22Rv1 (cell line): Measurements from ENCODE around the gene DCDC1.

Experiments used
- H3K27ac ChIP-seq: fragments of 450-650 bp; 2 replicates; pipeline ENCODE4 v1.5.1; 2017
- CTCF ChIP-seq: fragments of 450-650 bp; IDR thresholded peaks from 2 replicates; pipeline ENCODE4 v1.5.1; 2017; ENCODE audit warnings: mild to moderate bottlenecking
- ZFX ChIP-seq: fragments of 450-650 bp; IDR thresholded peaks from 2 replicates; pipeline ENCODE4 v1.6.1; 2017; ENCODE audit warnings: antibody characterized with exemption, borderline replicate concordance

Gene DCDC1

GRCh38 chr11:31369348-31370329 lies at the start of gene DCDC1, which contains the start of gene DNAJC24:
Gene DCDC1, minus strand, starts transcription at chr11:31369739. Its CDS starts 41,459 bp downstream, at chr11:31328280.
Gene DNAJC24, plus strand, starts transcription at chr11:31369860. Its CDS starts 889 bp downstream, at chr11:31370749.
- peak within 1 kb of the TSS; percentile 67 for H3K27ac ChIP-seq
- TF ChIP-seq CTCF, result no peak
- TF ChIP-seq ZFX, result no peak

- no peak for TF ChIP-seq CTCF
- no peak for TF ChIP-seq ZFX
- no peak overlapping the region for H3K27ac ChIP-seq
These were observed 49.6 kb upstream of the DCDC1 start for GRCh38 chr11:31419138-31419537.

- no peak overlapping the region for H3K27ac ChIP-seq
- no peak for TF ChIP-seq CTCF
- no peak for TF ChIP-seq ZFX
These were observed 48.3 kb upstream of the DCDC1 start for GRCh38 chr11:31417816-31418215.

- no peak for TF ChIP-seq ZFX
- no peak for TF ChIP-seq CTCF
- no peak overlapping the region for H3K27ac ChIP-seq
These were observed 47.8 kb upstream of the DCDC1 start for GRCh38 chr11:31417357-31417756.

GRCh38 chr11:31415435-31415834 lies 45.9 kb upstream of the DCDC1 start:
- no peak overlapping the region for H3K27ac ChIP-seq
- no peak for TF ChIP-seq ZFX
- no peak for TF ChIP-seq CTCF

- no peak overlapping the region for H3K27ac ChIP-seq
- TF ChIP-seq ZFX (no peak), CTCF (no peak)
These were observed 44.8 kb upstream of the DCDC1 start for GRCh38 chr11:31414338-31414737.

GRCh38 chr11:31412946-31413345 lies 43.4 kb upstream of the DCDC1 start:
- TF ChIP-seq ZFX, result no peak
- no peak for TF ChIP-seq CTCF
- no peak overlapping the region for H3K27ac ChIP-seq
